ENCODE data around the gene DYNLRB1. TPM values are rescaled to one million over a fixed set of nuclear protein-coding genes. Genes with fewer than 3 reads are reported as not detected.

DYNLRB1 gene
- total RNA-seq, 1 donor, result 46.0 TPM

DNA sequence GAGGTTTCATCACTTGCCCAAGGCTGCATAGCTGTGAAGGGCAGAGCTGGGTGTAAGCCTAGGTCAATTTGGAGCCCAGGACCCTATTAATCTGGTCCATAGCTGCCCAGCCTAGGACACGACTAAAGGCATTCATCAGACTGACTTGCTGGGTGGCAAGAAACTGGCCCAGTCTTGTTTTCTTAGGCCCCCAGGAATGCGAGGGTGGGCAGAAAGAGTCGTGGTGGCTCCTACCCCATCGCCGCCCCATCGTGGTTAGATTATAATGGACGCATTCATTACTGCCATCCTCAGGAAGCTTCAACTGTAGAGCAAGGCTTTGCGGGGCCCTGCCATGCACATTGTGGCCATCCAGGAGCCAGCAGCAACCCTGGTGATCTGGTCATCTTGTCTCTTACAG is 16.1 kb downstream of the DYNLRB1 start:
- no peak for DNase-seq (ENCODE audit: low read depth in 2 of 3, low spot score in 2 of 3)

DNA sequence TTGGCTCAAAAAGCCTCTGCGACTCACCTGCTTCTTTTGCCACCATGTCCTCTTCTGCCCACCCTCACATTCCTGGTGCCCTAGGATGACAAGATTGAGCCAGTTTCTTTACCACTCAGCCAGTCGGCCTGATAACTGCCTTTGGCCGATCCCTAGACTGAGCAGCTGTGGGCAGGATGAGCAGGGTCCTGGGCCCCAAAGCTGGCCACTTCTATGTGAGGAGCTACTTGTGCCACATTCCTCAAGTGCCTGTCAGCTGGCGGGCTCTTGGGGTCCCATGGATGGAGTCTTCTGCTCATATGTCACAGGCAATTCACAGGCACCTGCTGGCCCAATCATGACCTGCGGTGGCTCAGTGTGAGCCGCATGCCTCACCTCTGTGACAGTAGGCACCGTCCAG is 16.5 kb downstream of the DYNLRB1 start:
- DNase-seq (ENCODE audit: low read depth in 2 of 3, low spot score in 2 of 3), result no peak

DNA sequence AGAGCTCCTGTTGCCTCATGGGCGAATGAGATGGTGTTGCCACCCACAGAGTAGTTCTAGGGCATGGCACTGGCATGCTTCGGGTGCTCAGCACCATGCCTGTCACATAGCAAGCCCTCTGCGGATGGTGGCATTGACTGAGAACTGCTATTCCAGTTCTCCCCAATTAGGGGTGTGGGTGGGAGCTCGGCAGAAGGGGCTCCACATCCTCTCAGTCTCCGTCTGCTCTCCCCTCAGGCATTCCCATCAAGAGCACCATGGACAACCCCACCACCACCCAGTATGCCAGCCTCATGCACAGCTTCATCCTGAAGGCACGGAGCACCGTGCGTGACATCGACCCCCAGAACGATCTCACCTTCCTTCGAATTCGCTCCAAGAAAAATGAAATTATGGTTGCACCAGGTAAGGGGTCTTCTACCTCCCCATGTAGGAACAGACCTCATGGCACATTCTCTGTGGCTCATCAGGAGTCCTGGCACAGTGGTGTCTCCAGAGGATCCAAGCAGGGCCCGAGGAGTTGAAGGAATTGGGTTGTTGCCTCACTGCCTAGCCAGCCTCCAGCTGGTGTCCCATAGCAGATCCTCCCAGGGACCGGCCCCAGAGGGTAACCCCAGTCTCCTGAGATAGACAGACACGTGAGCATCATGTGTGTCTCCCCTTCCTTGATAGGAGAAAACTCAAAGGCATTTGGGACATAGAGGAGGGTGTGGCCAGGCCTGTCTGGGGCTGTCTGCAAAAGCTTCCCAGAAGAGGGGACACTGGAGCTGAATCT is 18.4 kb downstream of the DYNLRB1 start:
- DNase-seq (ENCODE audit: low read depth in 2 of 3, low spot score in 2 of 3), result no peak

DNA sequence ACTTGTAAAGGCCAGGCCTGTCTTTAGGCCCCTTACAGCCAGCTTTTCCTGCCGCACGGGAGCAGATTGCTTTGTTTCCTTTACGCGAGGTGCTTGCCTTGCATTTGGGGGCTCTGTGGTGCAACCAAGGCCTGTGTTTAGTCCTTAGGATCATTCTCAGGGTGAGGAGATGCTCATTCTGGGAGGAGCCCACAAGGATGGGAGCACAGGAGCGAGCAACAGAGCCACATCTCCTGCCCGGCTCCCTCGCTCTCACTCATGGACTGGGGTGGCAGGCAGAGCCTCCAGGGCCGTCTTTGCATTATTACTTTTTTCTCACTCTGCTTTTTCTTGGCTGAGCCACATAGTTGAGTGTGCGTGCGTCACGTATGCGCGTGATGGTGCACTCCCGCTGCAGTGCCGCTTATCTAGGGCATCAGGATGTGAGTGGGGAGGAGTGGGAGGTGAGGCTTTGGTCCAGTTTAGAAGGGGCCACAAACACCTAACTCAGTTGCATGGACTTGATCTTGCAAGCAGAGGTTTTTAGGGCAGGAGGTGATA is 19.1 kb downstream of the DYNLRB1 start:
- no peak for DNase-seq (ENCODE audit: low read depth in 2 of 3, low spot score in 2 of 3)

DNA sequence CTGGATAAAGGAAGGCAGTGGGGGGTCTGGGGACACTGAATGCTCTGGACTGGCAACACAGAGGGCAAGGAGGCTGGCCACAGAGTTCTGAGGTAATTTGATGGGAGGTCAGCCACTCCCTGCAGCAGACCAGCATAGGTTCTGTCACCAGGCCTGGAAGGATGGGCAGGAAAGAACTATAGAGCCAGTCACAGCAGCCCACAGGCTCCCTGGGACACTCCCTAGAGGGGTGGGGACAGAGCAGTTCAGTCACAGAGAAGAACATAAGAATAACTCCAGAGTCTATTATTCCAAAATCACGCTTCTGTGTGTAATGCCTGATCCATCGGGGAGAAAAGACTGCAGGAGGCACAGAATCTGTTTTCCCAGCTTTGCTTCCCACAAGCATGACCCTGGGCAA is 19.6 kb downstream of the DYNLRB1 start:
- DNase-seq (ENCODE audit: low read depth in 2 of 3, low spot score in 2 of 3), result no peak

DNA sequence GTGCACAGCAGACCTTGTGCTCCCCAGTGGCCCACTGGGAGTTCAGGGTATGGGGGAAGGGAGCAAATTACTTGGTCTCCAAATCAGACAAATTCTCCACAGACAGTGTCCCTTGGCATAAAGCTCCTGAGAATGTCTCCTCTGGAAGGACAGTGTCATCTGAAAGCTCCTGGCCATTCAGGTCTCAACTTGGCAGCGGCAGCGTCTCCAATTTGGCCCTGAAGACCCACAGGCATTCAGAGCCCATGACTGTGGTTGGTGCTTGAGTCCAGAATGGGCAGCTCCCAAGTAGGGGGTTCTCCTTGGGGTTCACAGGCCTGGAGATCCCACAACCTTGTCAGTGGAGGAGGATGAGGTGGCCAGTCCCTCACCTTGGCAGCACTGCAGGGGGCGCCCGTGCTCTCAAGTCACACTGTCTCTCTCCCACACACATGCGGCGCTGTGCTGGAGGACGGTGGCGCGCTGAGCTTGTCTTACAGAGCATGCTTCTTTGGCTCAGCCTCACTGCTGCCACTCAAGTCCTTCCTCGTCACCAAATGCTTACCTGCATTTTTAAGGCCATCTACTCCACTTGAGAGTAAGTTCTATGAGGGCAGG is 20.7 kb downstream of the DYNLRB1 start:
- DNase-seq (ENCODE audit: low read depth in 2 of 3, low spot score in 2 of 3), result peak in 1 of 3 donors; percentile 52

DNA sequence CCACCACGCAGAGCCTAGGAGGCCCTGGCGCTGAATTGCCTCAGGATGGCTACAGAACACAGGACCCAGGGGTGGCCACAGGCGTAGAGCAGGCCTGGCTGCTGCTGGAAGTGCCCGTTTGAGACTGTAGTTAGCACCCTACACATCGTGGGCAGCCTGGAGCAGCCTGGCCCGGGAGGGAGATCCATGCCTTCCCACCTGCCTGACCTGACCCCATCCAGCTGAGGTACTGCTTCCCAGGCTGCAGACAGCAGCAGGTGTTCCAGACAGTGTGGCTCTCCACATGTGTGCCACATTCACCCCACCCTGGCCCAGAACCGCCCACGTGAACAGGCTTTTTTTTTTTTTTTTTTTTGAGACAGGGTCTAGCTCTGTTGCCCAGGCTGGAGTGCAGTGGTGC is 21.4 kb downstream of the DYNLRB1 start:
- no peak for DNase-seq (ENCODE audit: low read depth in 2 of 3, low spot score in 2 of 3)

DNA sequence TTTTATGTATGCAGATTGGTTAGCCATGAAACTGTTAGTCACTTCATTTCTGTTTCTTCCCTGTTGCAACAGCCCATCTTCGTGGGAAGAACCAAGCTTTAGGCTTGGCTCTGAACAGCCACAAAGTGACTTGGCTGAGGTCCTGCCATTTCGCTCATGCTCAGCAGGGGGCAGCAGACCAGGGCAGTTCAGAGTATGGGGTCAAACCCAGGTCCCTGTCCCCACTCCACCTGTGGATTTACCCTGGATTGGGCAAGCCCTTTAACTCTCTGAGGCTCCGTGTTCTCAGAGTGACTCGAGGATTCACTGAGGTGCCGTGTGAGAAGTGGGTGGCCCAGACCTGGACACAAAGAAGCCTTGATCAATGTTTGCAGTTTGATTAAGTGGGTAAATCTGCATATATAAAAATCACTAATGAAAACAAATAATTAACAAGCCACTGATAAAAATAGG is 22.5 kb downstream of the DYNLRB1 start:
- DNase-seq (ENCODE audit: low read depth in 2 of 3, low spot score in 2 of 3), result peak in 2 of 3 donors; percentile 47 to 58

DNA sequence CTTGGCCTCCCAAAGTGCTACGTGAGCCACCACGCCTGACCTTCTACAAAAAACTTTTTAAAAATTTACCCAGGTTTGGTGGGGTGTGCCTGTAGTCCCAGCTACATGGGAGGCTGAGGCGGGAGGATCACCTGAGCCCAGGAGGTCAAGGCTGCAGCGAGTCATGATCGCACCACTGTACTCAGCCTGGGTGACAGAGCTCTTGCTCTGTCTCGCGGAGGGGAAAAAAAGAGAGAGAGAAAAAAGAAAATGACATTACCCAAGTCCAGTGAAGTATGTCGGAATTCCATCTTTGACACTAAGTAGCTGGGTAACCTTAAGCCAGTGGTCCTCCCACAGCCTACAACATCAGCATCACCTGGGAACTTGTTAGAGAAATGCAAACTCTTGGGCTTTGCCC is 23.5 kb downstream of the DYNLRB1 start:
- DNase-seq (ENCODE audit: low read depth in 2 of 3, low spot score in 2 of 3), result no peak

DNA sequence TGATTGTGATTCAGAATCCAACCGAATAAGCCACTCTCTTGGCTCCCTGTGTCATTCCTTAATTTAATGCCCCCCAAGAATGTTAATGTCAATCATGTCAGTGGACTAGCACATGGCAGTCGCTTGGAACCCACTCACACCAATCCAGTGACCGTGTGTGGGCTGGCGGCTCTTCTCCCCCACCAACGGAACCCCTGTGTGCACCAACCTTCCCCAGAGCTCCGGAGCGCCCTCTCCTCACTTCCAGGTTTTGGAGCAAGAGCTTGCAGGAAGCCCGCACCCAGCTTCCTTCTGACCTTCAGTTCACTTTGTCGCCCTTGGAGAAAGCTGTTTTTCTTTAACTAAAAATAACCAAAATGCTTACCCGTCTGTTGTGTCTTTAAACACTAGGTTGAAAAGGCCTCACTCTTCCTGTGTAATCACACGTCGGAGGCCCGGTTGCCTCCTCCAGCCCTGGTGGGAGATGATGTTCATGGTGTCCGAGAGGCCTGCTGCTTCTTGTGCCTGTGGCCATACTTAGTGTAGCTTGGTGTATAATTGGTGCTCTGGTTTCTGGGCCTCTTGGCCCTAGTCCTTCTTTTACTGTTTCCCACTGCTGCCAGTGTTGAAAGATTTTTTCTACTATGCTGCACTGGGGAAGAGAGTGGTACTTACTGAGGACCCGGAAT is 24.5 kb downstream of the DYNLRB1 start:
- no peak for DNase-seq (ENCODE audit: low read depth in 2 of 3, low spot score in 2 of 3)

DNA sequence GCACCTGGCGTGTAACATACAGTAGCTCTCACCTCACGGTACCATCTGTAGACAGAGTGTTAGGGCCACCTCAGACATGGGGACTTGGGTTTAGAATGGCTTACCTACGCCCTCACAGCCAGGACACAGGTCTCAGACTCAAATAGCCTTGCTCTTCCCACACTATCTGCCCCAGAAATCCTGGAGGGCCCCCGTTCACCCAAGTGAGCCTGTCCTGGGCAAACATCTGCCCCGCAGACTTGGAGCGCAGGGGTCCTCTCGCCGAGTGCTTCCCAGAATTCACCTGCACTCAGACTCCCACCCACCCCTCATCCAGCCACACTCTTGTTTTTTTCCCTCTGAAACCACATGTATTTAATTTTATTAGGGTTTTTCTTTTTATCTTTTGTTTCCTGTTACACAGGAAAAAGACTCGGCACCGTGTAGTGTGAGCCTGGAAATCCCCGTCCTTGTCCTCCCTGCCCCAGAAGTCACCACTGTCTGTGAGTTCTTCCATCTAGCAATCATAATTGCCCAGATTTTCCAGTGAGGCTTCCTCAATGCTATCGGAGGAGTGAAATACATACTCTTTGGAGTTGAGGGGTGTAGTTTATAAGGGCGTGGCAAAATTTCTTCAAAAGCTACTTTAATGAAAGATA is 25.2 kb downstream of the DYNLRB1 start:
- no peak for DNase-seq (ENCODE audit: low read depth in 2 of 3, low spot score in 2 of 3)

DNA sequence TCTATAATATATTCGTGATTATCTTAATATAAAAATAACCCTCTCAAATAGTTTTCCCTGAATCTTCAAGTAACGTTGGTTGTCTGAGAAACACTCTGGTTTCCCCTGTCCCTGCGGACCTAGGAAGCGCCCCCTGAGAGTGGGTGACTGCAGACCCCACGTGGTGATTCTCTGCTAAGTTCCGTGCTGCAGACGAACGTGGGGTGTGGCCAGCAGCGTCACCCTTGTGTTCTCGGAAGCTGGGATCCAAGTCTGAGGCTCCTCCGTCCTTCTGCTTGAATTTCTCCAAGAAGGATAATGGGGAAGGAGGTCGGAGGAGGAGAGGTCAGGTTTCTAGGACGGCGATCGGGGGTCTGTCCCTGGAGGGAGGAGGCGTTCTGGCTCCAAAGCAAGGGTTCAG is 25.7 kb downstream of the DYNLRB1 start:
- DNase-seq (ENCODE audit: low read depth in 2 of 3, low spot score in 2 of 3), result no peak

DNA sequence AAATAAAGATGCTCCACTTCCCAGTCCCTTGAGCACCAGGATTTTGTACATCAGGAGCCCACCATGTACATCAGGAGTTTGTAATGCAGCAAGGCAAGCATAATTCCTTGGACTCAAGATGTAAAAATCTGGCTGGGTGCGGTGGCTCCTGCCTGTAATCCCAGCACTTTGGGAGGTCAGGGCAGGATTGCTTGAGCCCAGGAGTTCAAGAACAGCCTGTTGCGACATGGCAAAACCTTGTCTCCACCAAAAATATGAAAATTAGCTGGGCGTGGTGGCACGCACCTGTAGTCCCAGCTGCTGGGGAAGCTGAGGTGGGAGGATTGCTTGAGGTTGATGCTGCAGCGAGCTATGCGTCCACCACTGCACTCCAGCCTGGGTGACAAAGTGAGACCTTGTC is 26.2 kb downstream of the DYNLRB1 start:
- DNase-seq (ENCODE audit: low read depth in 2 of 3, low spot score in 2 of 3), result no peak

DNA sequence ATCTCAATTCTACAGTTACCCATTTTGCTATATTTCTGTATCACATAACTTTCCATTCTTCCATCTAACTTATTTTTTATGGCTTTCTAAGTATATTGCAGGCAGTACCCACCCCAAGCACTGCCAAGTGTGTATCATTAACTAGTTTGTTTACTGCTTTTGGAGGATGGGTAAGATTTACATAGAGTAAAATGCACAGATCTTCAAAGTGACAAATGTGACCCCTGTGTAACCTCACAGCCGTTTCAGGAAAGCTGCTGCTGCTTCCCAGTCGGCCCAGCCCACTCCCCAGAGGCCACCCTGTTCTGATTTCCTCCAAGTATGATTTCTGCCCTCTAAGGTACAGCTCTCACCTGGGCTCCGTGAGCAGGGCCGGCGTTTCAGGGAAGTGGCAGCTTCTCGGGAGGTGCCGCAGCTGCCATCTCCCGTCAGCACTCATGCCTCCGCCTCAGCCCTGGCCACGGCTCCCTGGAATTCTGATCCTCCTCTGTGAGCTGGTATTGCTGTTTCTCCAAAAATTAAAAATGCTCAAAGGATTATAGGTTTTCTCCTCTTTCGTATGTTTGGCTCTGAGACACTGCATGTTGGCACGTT is 27.3 kb downstream of the DYNLRB1 start:
- no peak for DNase-seq (ENCODE audit: low read depth in 2 of 3, low spot score in 2 of 3)

DNA sequence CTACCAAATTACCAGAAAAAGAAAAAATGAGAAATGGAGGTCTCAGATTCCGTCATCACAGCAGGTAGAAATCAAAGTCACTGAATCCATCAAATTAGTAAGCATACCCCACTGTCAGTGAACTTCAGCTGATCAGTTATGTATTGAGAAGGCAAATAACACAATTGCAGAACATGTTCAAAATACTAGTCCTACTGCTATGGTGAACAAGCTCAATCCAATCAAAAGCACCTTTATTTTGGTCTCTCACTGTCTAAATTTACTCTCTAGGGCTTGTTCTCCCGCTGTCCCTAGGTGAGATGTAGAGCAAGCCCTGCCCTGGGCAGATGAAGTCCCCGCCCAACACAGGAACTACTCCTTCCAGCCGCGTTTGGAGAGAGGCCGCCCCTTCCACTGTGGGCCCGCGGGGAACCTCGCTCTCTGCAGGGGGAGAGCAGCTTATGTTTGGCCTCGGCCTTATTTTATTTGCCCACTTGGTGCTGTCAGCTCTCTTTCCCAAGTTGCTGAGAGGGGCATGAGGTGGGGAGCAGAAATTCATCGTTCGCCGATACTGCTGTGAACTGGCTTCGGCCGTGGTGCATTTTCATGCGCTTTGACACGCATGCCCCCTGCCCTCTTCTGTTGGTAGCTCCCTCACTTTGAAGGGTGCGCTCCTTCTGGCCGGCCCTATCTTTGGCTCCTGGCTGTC is 28.0 kb downstream of the DYNLRB1 start:
- peak in 2 of 3 donors; percentile 25 to 51 for DNase-seq (ENCODE audit: low read depth in 2 of 3, low spot score in 2 of 3)

DNA sequence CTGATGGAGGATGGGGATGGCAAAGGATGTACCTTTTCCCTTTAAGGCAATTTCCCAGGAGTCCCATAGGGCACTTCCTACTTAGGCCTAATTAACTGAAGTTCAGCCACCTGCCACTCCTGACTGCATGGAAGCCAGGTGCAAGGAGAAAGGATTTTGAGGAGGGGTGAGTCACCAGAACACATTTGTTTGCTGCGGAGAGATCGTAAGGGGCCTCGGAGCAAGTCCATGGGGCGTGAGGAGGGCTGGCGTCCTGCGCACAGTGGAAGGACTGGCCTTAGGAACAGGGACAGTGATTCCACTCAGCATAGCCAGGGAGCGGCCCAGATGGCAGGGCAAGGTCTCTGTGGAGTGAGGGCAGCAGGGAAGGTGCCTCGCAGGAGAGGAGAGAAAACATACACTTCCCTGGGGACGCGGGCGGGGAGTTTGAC is 30.5 kb downstream of the DYNLRB1 start:
- DNase-seq (ENCODE audit: low read depth in 2 of 3, low spot score in 2 of 3), result no peak

DNA sequence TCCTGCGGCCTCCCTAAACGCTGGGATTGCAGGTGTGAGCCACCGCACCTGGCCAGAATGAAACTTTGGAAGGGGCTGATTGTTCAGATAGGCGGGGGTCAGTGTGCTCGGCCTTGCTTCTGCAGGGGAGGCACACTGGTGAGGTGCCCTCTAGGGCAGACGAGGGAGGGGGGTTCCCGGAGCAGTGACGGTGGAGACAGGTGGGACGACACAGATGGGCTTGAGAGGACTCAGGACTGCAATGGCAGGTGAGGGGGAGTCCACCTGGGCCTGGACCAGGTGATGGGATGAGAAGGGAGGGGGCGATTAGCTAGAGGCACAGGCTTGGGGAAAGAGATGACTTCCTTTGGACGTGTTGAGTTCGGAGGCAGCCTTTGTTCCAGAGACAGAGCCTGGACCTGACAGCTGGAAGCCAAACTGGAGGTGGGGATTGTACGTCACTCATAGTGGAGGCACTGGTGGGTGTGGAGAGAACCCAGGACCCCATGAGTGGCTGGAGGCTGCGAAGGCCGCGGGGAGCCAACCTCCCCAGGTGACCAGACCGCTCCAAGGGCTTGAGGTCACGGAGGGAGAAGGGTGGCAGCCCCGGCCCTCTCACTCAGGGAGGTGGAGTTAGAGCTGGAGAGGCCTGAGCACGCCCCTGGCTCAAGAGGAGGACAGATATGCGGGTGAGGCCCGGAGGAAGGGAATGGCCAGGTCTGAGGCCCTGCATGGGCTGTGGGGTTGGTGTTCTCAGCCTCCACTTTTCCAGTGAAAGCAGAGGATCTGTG is 31.8 kb downstream of the DYNLRB1 start:
- DNase-seq (ENCODE audit: low read depth in 2 of 3, low spot score in 2 of 3), result no peak

DNA sequence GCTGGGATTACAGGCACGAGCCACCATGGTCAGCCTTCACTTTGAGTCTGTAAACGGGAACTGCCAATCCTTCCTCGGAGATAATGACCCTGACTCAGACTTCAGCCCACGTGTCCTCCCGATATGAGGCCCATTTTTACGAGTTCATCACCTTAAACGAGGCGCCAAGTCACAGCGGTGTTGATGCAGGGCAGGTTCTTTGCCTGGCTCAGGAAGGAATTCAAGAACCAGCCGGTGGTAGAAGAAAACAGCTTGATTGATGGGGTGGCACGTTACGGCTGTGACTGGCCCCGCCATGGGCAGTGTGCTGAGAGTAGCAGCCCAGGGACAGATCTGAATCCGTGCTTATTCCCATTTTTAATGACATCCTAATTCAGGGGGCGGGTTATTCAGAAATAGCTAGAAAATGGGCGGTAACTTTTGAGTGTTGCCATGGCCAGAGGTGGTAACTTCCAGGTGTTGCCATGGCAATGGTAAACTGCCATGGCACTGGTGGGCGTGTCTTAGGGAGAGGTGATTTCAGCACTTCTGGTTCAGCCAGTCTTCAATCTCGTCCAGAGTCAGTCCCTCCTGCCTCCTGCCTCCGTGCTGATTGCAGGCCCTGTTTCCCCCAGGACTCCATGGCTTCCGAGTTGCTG is 33.2 kb downstream of the DYNLRB1 start:
- DNase-seq (ENCODE audit: low read depth in 2 of 3, low spot score in 2 of 3), result peak in 2 of 3 donors; percentile 67 to 80

DNA sequence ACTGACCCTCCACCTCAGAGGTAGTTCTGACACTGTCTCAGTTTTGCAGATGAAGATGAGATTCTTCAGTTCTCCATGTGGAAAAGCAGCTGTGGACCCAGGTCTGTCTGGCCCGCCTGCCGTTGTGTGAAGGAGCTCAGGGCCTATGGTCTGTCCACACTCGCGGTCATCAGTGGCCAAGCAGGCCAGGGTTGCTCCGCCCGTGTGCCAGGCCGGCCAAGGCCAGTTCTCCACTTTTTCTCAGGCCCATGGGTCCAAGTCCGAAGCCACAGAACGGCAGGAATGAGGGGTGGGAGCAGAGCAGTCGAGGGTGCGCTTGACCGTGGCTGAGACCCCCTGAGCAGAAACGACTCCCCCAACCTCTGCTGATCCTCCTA is 33.7 kb downstream of the DYNLRB1 start:
- DNase-seq (ENCODE audit: low read depth in 2 of 3, low spot score in 2 of 3), result no peak

Data from hematopoietic multipotent progenitor cell (in vitro differentiated cells).